Testis (tissue), 3 donors: ENCODE data around the gene ZNF681. TPM values are rescaled to one million over a fixed set of nuclear protein-coding genes. Genes with fewer than 3 reads are reported as not detected.

ENCODE experiments used
- DNase-seq: peaks from one replicate; pipeline ENCODE4 v3.0.0-alpha.2; 2019
- H3K27ac ChIP-seq, 2 donors: fragments of 200-600 bp; sonication (generic); one replicate each; pipeline ENCODE4 v1.5.1; 2019
- H3K27me3 ChIP-seq: fragments of 200-600 bp; sonication (generic); one replicate; pipeline ENCODE4 v1.5.1; 2019
- H3K36me3 ChIP-seq: fragments of 200-600 bp; sonication (generic); one replicate; pipeline ENCODE4 v1.5.1; 2017; ENCODE audit warnings: low read depth; ENCODE audit errors: missing control alignments
- H3K4me1 ChIP-seq: fragments of 200-600 bp; sonication (generic); one replicate; pipeline ENCODE4 v1.5.1; 2019
- H3K4me3 ChIP-seq, 2 donors: fragments of 200-600 bp; sonication (generic); one replicate each; pipeline ENCODE4 v1.5.1; 2017 to 2019
- H3K9me3 ChIP-seq: fragments of 200-600 bp; sonication (generic); one replicate; pipeline ENCODE4 v1.5.1; 2017
- CTCF ChIP-seq, 3 experiments: fragments of 450-650 bp in 2 of 3; fragments of 200-600 bp in 1 of 3; sonication (generic) in 1 of 3; IDR thresholded peaks; one replicate each; pipeline ENCODE4 v1.5.1; 2016 to 2019; ENCODE audit warnings: antibody characterized with exemption in 3 of 3, mild to moderate bottlenecking in 2 of 3, moderate library complexity in 1 of 3
- POLR2A ChIP-seq: fragments of 450-650 bp; IDR thresholded peaks from one replicate; pipeline ENCODE4 v1.6.1; 2017; ENCODE audit warnings: antibody characterized with exemption, mild to moderate bottlenecking, moderate library complexity
- WGBS, 2 donors: methylation state at CpG; one replicate each; pipeline ENCODE4 v1.1.5; 2018; 5-methylcytosine and 5-hydroxymethylcytosine counted together
- intact Hi-C: fragments of 100-400 bp; cut with DNase I; formaldehyde crosslinking; loops from one replicate; pipeline ENCODE4 v1.15.1; 2023; ENCODE audit warnings: low total_unique reads
- polyA plus RNA-seq: library from polyadenylated mRNA; stranded (reverse); fragments of 350-450 nt; fragmentation: Illumina TruSeq; extraction: RNeasy Lipid Tissue Mini Kit (QIAGEN cat#74804); gene quantifications from one replicate; pipeline ENCODE4 v1.2.3, GENCODE V29; 2014; ENCODE audit warnings: low read depth, low replicate concordance; ENCODE audit not compliant: insufficient read depth
- total RNA-seq, 2 donors: library from RNA; depleted of rRNA; stranded (reverse); fragments of >200 nt; gene quantifications; one replicate each; pipeline ENCODE4 v1.2.3, GENCODE V29; 2016

ZNF681 gene
- total and polyA plus RNA-seq, 3 donors from 2014 or later = 1.1 to 4.5 (median 4.5) TPM

- intact Hi-C loops = no loop called here
- no peak for TF ChIP-seq CTCF (IDR thresholded peaks at IDR 0.05)
- no peak for TF ChIP-seq POLR2A
- H3K27me3 ChIP-seq = no peaks in the 10 kb centered on the region
- H3K36me3 ChIP-seq = no peaks in the 10 kb centered on the region
- H3K4me1 ChIP-seq = no peaks in the 10 kb centered on the region
- no peak overlapping the region for H3K4me3 ChIP-seq
- H3K27ac ChIP-seq = no peak overlapping the region
- H3K9me3 ChIP-seq = no peaks in the 10 kb centered on the region
- no peak for DNase-seq
- 86 to 92% methylated on average over 4 of the region's 4 CpGs for WGBS, 2 donors
These were observed 13.3 kb upstream of the ZNF681 start for GRCh38 chr19:23771761-23772674.

- intact Hi-C loops = no loop called here
- no peak for TF ChIP-seq CTCF (IDR thresholded peaks at IDR 0.05)
- TF ChIP-seq POLR2A = no peak
- Histone ChIP-seq H3K9me3 (no peaks in the 10 kb centered on the region), H3K27me3 (no peaks in the 10 kb centered on the region), H3K36me3 (no peaks in the 10 kb centered on the region), H3K4me3 (no peak overlapping the region), H3K27ac (no peak overlapping the region), H3K4me1 (no peaks in the 10 kb centered on the region)
- no peak for DNase-seq
- WGBS, 2 donors = 91 to 93% methylated on average over 2 of the region's 2 CpGs
These were observed 12.6 kb upstream of the ZNF681 start for GRCh38 chr19:23771316-23771715.

- WGBS, 2 donors = 82 to 91% methylated on average over 1 of the region's 1 CpG
- TF ChIP-seq CTCF (IDR thresholded peaks at IDR 0.05) (no peak), POLR2A (no peak)
- DNase-seq = no peak
- intact Hi-C loops = no loop called here
- no peaks in the 10 kb centered on the region for H3K9me3 ChIP-seq
- H3K4me1 ChIP-seq = no peaks in the 10 kb centered on the region
- no peaks in the 10 kb centered on the region for H3K27me3 ChIP-seq
- no peak overlapping the region for H3K27ac ChIP-seq
- no peak overlapping the region for H3K4me3 ChIP-seq
- no peaks in the 10 kb centered on the region for H3K36me3 ChIP-seq
These were observed 12.1 kb upstream of the ZNF681 start for GRCh38 chr19:23770672-23771250.

GRCh38 chr19:23769691-23770468 lies 11.2 kb upstream of the ZNF681 start:
- Histone ChIP-seq H3K9me3 (no peaks in the 10 kb centered on the region), H3K27ac (no peak overlapping the region), H3K4me1 (no peaks in the 10 kb centered on the region), H3K4me3 (no peak overlapping the region), H3K36me3 (no peaks in the 10 kb centered on the region), H3K27me3 (no peaks in the 10 kb centered on the region)
- 87 to 96% methylated on average over 3 of the region's 3 CpGs for WGBS, 2 donors
- intact Hi-C loops = no loop called here
- TF ChIP-seq CTCF (IDR thresholded peaks at IDR 0.05) (no peak), POLR2A (no peak)
- DNase-seq = no peak
